Esophagus squamous epithelium (tissue), 4 donors: ENCODE measurements around the gene CCNJL.

Experiments used
- POLR2A ChIP-seq, 4 donors: fragments of 450-650 bp; IDR thresholded peaks; one replicate each; pipeline ENCODE4 v1.6.1; 2017; ENCODE audit warnings: antibody characterized with exemption in 4 of 4, mild to moderate bottlenecking in 4 of 4, moderate library complexity in 3 of 4
- TF ChIP-seq, protein P1 (sequence below), 6 experiments: fragments of 450-650 bp in 4 of 6; fragments of 200-600 bp in 2 of 6; sonication (generic) in 2 of 6; IDR thresholded peaks; one replicate each; pipeline ENCODE4 v1.5.1; 2016 to 2019; ENCODE audit warnings: antibody characterized with exemption in 6 of 6, mild to moderate bottlenecking in 4 of 6, moderate library complexity in 4 of 6

DNA sequence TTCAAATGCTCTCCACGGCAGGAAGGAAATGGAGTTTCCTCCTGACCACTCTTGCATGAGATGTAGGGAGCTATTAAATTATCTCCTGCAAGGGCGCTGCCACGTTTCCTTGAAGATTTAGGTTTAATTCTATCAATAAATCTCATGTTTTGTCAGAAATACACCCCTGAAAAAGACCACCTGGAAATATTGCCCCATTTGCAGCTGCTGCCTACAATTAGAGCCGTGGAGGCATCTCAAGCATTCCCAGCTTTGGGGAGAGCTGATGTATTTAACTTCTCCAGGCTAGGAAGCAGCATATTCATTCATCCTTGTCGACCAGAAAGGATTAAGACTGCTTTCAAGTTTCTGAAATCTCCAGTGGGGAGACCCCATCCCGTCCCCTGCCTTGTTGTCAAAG, 40.5 kb downstream of the CCNJL start:
- TF ChIP-seq, protein P1, sequence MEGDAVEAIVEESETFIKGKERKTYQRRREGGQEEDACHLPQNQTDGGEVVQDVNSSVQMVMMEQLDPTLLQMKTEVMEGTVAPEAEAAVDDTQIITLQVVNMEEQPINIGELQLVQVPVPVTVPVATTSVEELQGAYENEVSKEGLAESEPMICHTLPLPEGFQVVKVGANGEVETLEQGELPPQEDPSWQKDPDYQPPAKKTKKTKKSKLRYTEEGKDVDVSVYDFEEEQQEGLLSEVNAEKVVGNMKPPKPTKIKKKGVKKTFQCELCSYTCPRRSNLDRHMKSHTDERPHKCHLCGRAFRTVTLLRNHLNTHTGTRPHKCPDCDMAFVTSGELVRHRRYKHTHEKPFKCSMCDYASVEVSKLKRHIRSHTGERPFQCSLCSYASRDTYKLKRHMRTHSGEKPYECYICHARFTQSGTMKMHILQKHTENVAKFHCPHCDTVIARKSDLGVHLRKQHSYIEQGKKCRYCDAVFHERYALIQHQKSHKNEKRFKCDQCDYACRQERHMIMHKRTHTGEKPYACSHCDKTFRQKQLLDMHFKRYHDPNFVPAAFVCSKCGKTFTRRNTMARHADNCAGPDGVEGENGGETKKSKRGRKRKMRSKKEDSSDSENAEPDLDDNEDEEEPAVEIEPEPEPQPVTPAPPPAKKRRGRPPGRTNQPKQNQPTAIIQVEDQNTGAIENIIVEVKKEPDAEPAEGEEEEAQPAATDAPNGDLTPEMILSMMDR (IDR thresholded peaks at IDR 0.05) = no peak
- no peak for TF ChIP-seq POLR2A (IDR thresholded peaks at IDR 0.05)
